Measurements from ENCODE around the gene STK10. TPM values are rescaled to one million over a fixed set of nuclear protein-coding genes. Genes with fewer than 3 reads are reported as not detected.
A peak's percentile ranks its signal among the peaks of the same experiment; 100 is the strongest.

STK10 gene
- total and polyA plus RNA-seq, 9 of the 15 experiments (the other 6 are each of a cell fraction or from before 2014, with no cell fraction given): 0.30 to 6.7 (median 2.4) TPM

DNA sequence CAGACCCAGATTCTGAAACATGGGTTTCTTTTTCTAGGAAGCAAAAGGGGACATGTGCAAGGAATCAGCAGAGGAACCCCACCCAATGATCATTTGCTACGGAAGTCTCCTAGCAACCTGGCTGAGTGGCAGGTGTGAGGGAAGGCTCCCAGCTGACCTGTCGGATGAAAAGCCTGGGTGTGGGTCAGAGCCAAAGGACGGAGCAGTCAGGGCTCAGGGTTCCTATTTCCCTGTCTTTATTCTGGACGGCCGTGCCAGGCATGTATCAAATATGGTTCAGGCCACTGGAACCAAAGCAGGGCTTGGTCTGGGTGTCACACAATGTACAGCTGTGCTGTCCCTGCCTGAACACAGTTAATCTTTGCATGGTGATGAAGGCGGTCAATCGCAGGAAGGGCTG lies 20.1 kb downstream of the STK10 start:
- Histone ChIP-seq H3K9me3 (replicated peaks; ENCODE audit: control insufficient read depth, insufficient read depth, low read depth, low read length) (no peaks in the 10 kb centered on the region), H3K9ac (ENCODE audit: insufficient read depth in 1 of 2, low read depth in 2 of 2, low read length in 2 of 2) (no peak overlapping the region), H3K9me1 (ENCODE audit: control insufficient read depth, insufficient read depth, low read length) (peaks cover 4% of the 10 kb centered on the region), H3K4me2 (ENCODE audit: insufficient read depth, low read length) (no peak overlapping the region), H3K4me3 (no peak overlapping the region), H4K20me1 (replicated peaks; ENCODE audit: control insufficient read depth, insufficient read depth, low read length) (no peaks in the 10 kb centered on the region), H2AFZ (ENCODE audit: low read depth, low read length) (no peak overlapping the region), H3K79me2 (ENCODE audit: control insufficient read depth, insufficient read depth, low read length) (no peaks in the 10 kb centered on the region), H3K27ac (ENCODE audit: extremely low read depth, low read depth, low read length) (no peak overlapping the region), H3K27me3 (ENCODE audit: control insufficient read depth in 2 of 2, insufficient read depth in 2 of 2, low read length in 2 of 2) (peaks cover 0 to 8% of the 10 kb centered on the region in 2 experiments; a peak in 3 of 5 replicates), H3K4me1 (replicated peaks in 1 of 2; ENCODE audit: control insufficient read depth in 2 of 2, insufficient read depth in 2 of 2, low read length in 2 of 2) (peaks cover 0 to 10% of the 10 kb centered on the region in 2 experiments; a peak in 2 of 5 replicates), H3K36me3 (ENCODE audit: control insufficient read depth, insufficient read depth, low read length) (no peaks in the 10 kb centered on the region)
- CTCF ChIA-PET (ENCODE audit: low intra/inter-chr PET ratio): no interaction called here
- DNase-seq (ENCODE audit: extremely low read depth in 1 of 4, low spot score in 3 of 4) (no peak), FAIRE-seq (no peak), ATAC-seq (peak; percentile 34; the same call in 1 of the 3 replicates)
- POLR2A ChIA-PET: interaction anchor here (0.6 to 0.8 kb wide), 2 partner anchors 19 to 570 kb away, joined by 3 to 4 read pairs; no protein-coding TSS in a partner anchor
- no TSS peak for BruUV-seq (replicated peaks)
- in situ Hi-C loops (cut with MboI): no loop called here
- TF ChIP-seq, protein P1, sequence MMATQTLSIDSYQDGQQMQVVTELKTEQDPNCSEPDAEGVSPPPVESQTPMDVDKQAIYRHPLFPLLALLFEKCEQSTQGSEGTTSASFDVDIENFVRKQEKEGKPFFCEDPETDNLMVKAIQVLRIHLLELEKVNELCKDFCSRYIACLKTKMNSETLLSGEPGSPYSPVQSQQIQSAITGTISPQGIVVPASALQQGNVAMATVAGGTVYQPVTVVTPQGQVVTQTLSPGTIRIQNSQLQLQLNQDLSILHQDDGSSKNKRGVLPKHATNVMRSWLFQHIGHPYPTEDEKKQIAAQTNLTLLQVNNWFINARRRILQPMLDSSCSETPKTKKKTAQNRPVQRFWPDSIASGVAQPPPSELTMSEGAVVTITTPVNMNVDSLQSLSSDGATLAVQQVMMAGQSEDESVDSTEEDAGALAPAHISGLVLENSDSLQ (IDR thresholded peaks at IDR 0.05): peak; percentile 90
- TF ChIP-seq RFX1 (IDR thresholded peaks at IDR 0.05) (peak; percentile 68), DPF2 (IDR thresholded peaks at IDR 0.05) (no peak)
- TF ChIP-seq, protein P2, sequence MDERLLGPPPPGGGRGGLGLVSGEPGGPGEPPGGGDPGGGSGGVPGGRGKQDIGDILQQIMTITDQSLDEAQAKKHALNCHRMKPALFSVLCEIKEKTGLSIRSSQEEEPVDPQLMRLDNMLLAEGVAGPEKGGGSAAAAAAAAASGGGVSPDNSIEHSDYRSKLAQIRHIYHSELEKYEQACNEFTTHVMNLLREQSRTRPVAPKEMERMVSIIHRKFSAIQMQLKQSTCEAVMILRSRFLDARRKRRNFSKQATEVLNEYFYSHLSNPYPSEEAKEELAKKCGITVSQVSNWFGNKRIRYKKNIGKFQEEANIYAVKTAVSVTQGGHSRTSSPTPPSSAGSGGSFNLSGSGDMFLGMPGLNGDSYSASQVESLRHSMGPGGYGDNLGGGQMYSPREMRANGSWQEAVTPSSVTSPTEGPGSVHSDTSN (CRISPR knock-in tag; IDR thresholded peaks at IDR 0.05; ENCODE audit: low read depth): 0 out of 2 replicates have a peak, but pooled peaks have one; percentile 25
- TF ChIP-seq, protein P2 (tag; conservative IDR thresholded peaks at IDR 0.05; ENCODE audit: low read depth): 0 out of 2 replicates have a peak, but pooled peaks have one; percentile 15
- 62% methylated on average over 7 of the region's 7 CpGs for WGBS (ENCODE audit: insufficient coverage, low coverage, missing lambda C conversion rate)
- intact Hi-C loops (cut with micrococcal nuclease): no loop called here
